Measurements from ENCODE around the gene SNCG.

DNA sequence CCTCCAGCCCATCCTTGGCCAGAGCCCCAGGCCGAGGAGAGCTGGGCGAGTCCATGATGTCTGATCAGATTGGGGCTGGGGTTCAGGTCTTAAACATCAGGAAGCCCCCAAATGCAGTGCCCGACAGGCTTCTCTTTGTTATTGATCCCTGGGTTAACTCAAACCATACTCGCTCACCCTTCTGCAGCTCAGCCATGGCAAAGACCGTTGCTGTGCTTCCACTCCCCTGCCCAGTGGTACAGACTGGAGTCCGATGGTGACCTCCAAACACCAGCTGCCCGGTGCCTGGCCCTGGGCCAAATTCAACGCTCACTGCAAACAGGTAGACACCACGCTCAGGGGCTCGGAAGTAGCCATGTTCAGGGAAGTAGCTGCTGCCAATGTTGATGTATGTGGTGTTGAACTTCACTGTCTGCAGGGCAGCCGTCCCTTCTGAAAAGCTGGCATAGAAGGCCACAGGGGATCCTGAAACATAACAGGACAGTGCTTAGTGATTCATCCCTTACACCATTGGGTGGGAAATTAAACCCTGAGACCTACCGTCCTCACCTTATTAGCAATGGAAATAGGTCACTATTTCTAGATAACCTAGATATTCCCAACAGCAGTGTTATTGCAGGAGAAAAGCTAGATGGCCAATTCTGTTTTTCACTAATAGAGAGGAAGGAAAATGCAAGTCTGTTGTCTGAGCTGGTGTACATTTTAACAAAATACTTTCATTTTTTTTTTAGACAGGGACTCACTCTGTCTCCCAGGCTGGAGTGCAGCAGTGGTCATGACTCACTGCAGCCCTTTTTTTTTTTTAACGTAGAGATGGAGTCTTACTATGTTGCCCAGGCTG is 21.5 kb upstream of the SNCG start:
- TF ChIP-seq ZNF121 (CRISPR knock-in tag; IDR thresholded peaks at IDR 0.05), result no peak
- TF ChIP-seq JUN (CRISPR knock-in tag; IDR thresholded peaks at IDR 0.05), result no peak
- no peak for TF ChIP-seq AFF4 (CRISPR knock-in tag; IDR thresholded peaks at IDR 0.05; ENCODE audit: borderline replicate concordance)
- no peak for TF ChIP-seq TEAD4 (CRISPR knock-in tag; IDR thresholded peaks at IDR 0.05)
- TF ChIP-seq PRDM15 (CRISPR knock-in tag; IDR thresholded peaks at IDR 0.05), result no peak
- TF ChIP-seq, protein P1, sequence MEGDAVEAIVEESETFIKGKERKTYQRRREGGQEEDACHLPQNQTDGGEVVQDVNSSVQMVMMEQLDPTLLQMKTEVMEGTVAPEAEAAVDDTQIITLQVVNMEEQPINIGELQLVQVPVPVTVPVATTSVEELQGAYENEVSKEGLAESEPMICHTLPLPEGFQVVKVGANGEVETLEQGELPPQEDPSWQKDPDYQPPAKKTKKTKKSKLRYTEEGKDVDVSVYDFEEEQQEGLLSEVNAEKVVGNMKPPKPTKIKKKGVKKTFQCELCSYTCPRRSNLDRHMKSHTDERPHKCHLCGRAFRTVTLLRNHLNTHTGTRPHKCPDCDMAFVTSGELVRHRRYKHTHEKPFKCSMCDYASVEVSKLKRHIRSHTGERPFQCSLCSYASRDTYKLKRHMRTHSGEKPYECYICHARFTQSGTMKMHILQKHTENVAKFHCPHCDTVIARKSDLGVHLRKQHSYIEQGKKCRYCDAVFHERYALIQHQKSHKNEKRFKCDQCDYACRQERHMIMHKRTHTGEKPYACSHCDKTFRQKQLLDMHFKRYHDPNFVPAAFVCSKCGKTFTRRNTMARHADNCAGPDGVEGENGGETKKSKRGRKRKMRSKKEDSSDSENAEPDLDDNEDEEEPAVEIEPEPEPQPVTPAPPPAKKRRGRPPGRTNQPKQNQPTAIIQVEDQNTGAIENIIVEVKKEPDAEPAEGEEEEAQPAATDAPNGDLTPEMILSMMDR (IDR thresholded peaks at IDR 0.05), result no peak

All from WTC11 (cell line).